Esophagus mucosa (tissue), 1 donor: ENCODE data around the gene PCGF6. TPM values are rescaled to one million over a fixed set of nuclear protein-coding genes. Genes with fewer than 3 reads are reported as not detected.
"Not testable (repeated sequence)": the region's sequence is repeated elsewhere in the genome, so short reads cannot be mapped to it uniquely, and the experiment has no call there.

ENCODE experiments used
- ATAC-seq: fragments of 200-7000 bp; cut with Tn5 transposase; one replicate; pipeline ENCODE4 v1.9.1; 2020
- total RNA-seq: library from RNA; stranded (reverse); gene quantifications from one replicate; pipeline ENCODE4 v1.2.4, GENCODE V29; 2023
- donor health status: DM: yes; HTN: yes; CAD: no.

The PCGF6 gene
- total RNA-seq, 1 donor from 2014 or later = 4.5 TPM

DNA sequence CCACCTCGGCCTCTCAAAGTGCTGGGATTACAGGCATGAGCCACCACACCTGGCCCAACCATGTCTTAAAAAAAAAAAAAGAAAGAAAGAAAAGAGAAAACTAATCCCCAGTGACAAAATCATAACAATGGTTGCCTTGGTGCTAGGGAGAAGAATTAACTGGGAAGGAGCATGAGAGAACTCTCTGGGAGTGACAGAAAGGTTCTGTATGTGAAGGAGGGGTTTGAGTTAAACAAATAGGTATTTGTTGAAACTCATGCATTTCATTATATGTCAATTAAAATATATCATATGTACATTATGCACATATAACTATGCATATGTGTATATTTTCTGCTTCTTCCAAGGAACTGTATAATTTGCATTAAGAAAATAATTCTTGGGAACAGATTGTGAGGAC is 40.7 kb downstream of the PCGF6 start:
- ATAC-seq = no peak

DNA sequence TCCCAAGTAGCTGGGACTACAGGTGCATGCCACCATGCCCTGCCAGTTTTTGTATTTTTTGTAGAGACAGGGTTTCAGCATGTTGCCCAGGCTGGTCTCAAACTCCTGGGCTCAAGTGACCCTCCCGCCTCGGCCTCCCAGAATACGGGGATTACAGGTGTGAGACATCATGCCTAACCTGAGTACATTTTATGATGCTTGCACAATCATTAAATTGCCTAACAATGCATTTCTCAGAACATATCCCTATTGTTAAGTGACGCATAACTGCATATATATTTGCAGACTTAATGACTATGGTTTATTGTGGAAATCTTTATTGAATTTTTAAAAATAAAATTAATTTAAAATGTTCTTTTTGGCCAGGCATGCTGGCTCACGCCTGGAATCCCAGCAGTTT is 43.3 kb downstream of the PCGF6 start:
- peak; percentile 77 for ATAC-seq

DNA sequence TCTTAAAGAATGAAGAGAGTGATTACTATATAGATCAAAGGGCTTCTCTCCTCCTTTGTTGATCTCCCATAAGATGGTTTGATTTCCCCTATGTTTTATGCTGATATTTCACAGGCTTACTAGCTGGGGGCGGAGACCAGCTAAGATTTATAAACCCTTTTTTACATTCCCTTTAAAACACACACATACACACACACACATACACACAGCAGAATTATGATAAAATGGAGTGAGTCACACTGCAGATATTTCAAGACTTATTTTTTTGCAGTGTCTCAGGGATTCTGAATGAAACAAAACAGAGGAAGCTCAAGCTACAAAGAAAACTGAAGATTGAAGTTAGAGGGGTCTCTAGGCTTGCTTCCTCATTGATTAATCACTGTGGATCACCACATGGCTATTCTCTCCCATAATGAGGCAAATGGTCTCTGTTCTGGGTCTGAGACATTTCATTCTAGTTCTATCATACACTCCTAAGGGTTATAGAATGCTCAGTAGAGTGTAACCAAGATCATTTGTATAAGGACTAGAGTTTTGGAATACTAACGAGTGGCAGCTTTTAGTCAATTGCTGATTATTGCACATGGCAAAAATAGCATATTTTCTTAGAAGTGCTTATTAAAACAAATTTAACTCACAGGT is 55.4 kb downstream of the PCGF6 start:
- no peak for ATAC-seq

DNA sequence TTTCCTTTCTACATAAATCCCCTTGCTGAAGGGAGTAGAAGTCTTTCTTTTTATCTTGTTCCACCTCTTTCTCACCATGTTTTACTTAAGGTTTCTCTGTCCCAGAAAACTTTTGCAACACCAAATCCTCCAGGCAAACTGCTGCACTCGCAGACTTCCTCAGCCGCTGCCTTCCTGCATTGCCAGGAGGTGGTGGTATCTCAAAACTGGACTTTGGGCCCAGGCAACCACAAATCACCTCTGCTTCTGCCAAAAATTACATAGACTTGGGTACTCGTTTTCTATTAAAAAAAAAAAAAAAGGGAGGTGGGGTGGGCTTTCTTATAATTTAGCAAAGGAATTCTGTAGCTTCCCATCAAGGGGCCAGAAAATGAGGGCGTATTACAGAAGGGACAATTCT is 59.4 kb downstream of the PCGF6 start:
- no peak for ATAC-seq

DNA sequence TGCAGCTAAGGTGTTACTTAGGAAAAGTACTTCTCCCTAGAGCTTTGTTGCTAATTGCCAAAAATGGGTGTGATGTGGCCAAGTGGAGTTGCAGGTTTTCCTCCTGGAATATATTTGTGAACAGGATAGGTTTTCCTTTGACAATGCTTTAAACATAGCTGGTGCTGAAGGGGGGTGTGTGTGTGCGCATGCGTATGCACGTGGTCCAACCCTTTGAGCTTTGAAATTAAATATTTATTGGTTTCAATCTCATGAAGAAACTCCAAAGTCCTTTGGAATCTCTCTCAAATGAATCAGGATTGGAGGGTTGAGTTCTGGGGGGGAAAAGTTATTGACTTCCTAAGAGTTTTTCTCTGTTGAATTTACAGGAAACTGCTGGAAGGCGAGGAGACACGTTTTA is 62.9 kb downstream of the PCGF6 start:
- ATAC-seq = no peak

DNA sequence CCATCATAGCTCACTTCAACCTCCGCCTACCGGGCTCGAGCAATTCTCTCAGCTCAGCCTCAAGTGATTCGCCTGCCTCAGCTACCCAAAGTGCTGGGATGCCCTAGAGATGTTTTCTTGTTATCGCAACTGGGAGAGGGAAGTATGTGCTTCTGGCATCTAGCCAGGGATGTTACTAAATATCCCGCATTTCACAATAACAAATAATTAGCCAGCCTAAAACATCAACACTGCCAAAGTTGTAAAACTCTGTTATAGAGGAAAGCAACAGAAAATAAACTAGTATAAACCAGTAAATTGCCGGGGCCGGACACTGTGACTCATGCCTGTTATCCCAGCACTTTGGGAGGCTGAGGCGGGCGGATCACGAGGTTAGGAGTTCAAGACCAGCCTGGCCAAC is 66.8 kb downstream of the PCGF6 start:
- no peak for ATAC-seq

DNA sequence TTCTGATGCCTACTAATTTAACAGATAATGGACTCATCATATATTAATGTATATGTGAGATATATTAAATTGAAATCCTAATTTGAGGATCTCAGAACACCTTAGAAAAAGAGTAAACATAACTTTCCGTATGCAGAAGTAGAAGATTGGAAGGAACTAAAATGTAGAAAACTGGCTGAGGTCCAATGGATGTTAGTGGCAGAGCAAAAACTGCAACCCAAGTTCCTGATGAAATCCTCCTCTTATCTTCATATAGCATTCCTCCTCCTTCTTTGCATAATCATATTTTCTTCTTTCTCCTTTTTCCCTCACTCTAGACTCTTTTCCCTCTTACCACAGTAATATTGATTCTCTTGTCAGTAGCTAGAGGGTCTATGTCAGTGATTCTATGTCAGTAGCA is 68.0 kb downstream of the PCGF6 start:
- no peak for ATAC-seq

DNA sequence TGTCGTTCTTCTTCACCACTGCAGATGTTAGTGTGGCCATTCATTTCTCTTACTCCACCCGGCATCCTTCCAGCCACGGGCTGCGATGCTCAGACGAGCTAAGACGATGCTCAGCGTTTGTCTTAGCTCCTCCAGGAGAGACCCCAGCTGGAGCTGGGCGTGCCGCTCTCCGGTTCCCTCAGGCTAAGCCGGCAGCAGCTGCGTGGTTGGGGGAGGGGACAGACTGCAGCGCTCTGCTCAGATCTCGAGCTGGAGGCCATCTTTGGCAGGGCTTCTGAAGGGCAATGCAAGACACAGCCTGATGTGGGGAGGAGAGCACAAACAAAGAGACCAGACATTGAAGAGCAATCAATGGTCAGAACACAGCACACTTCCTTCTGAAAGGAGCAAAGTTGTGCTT is 69.2 kb downstream of the PCGF6 start:
- no peak for ATAC-seq

DNA sequence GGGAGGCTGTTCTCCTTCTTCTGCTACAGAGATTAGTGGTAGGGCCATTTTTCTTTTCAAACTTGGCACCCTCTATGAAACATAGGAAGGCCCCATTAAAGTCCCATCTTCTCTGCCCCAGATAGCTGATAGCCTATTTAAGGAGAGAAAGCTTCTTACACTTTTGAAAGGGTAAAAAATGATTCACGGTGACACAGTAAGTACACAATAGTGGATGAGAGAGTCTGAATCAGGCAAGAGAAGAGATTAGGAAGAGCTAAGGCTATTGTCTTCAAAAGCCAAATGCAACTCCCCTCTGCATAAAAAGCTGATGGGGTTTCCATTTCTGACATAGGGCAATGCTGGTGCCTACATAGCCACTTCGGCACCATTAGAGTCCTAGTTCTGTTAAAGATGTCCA is 70.4 kb downstream of the PCGF6 start:
- ATAC-seq = no peak

DNA sequence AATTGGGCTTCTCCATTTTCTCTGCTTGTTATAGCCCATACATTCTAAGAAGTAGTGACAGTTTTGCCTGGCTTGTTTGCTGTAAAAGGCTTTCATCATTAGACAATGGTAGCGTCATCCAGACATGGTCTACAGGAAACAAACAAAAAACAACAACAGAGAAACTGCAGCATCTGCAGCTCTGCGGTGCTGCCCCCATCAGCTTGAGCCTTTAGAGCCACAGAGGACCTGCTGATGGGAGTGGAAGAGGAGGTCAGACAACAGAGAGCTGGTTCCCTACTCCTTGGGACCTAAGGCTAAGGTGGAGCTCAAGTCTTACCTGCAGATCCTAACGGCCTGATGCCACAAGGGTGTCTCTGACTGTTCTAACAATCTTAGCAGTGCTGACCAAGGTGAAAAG is 70.9 kb downstream of the PCGF6 start:
- no peak for ATAC-seq

DNA sequence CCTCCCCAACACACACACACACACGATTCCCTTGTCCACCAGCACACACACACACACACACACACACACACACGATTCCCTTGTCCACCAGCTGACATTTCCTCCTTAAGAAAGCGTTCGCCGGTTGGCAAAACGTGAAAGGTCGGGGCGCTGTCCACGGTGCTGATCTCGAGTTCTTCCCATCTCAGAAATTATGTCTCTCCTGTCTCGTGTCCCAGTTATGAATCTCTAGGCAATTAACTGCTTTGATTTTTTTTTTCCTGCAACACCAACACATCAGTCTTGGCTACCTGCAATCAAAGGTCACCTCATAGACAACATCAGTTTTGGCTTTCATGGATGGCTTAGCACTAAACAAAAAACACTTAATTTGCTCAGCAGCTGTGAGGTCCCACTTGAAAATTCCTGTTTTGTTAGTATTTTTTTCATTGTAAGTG is 72.1 kb downstream of the PCGF6 start:
- no peak for ATAC-seq

DNA sequence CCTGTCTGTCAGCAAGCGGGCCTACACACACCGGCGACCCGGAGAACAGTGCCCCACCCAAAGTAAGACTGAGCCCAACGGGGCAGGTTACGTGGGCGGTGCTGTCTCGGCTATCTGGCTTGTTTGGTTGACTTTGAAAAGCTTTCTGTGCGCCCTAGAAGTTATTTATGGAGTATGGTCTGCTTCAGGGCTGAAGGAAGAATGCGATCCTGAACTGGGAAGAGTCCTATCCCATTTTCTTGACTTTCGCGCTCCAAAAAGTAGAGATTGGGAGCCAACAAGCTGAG is 72.5 kb downstream of the PCGF6 start:
- no peak for ATAC-seq

DNA sequence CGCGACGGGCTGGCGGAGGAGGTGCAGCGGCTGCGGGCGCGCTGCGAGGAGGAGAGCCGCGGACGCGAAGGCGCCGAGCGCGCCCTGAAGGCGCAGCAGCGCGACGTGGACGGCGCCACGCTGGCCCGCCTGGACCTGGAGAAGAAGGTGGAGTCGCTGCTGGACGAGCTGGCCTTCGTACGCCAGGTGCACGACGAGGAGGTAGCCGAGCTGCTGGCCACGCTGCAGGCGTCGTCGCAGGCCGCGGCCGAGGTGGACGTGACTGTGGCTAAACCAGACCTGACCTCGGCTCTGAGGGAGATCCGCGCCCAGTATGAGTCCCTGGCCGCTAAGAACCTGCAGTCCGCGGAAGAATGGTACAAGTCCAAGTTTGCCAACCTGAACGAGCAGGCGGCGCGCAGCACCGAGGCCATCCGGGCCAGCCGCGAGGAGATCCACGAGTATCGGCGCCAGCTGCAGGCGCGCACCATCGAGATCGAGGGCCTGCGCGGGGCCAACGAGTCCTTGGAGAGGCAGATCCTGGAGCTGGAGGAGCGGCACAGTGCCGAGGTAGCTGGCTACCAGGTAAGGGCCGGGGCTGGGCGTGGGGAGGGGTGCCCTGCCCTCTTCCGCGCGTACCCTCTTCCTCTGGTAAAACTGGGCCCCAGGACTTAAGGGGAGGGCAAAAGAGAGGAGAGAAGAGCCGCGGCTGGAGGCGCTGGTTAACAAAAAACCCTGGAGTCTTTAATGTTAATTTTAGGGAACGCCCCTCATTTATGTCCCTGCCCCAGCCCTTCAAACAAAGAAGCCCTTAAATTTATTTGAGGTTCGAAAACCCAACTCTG is 73.0 kb downstream of the PCGF6 start:
- ATAC-seq = no peak

DNA sequence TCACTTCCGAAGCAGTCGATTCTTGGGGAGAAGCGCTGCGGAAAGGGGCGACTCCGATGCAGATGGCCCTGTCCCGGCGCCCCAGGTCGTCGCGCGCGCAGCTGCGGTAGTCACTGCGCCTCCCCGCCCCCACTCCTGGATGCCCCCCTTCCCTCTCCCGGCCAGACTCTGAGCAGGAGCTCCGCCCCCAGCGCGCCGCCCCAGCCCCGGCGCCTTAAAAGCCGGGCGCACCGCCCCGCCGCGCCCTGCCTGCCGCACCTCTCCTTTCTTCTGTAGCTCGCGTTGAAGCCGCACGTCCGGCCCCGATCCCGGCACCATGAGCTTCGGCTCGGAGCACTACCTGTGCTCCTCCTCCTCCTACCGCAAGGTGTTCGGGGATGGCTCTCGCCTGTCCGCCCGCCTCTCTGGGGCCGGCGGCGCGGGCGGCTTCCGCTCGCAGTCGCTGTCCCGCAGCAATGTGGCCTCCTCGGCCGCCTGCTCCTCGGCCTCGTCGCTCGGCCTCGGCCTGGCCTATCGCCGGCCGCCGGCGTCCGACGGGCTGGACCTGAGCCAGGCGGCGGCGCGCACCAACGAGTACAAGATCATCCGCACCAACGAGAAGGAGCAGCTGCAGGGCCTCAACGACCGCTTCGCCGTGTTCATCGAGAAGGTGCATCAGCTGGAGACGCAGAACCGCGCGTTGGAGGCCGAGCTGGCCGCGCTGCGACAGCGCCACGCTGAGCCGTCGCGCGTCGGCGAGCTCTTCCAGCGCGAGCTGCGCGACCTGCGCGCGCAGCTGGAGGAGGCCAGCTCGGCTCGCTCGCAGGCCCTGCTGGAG is 73.8 kb downstream of the PCGF6 start, which contains the start of gene INA:
TSS of gene INA (plus strand) at position 243 of the 817 bp plus-strand sequence. CDS start at position 317, 74 bp downstream.
- ATAC-seq = peak; percentile 66

DNA sequence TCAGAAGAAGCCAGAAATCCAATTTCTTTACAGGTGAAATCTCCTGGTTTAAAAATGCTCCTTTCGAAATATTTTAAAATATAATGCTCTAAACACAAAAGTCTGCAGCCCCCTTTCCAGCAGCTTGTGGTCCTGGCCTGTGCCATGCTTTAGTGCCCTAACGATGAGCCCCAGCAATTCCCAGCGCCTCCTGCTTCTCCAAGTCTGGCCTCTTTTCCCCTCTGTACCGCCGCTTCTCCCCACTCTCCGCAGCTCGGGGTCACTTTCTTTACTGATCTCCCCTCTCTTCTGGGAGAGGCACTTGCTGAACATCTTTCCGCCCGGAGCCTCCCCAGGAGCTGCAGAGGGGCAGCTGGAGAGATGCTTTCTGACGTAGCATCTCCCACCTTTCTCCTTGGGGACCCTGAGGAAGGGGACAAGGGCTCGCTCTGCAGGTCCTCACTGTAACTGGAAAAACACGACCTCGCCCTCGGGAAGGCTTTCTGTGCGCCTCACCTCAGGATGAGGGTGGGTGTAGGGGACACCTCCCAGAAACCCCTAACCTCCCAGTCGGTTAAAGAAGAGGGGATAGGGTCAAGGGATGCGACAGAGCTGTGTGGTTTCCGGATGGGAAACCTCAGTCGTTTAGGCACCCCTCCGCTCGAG is 74.6 kb downstream of the PCGF6 start:
- ATAC-seq = no peak

DNA sequence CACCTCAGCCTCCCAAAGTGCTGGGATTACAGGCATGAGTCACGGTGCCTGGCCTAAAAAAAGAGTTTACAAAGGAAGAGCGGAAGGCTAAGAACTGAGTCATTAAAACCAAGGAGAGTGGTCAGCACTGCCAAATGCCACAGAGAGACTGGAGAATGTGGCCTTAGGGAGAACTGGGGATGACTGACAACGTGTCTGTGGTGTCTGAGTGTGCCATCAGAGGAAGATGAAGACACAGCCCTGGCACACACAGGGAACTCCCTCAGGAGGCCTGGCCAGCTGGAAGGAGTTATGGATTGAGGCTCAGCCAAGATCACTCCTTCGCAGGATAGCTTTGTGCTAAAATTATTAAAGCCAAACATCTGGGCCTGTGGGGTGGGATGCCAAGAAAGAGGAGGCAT is 77.9 kb downstream of the PCGF6 start:
- peak; percentile 63 for ATAC-seq

DNA sequence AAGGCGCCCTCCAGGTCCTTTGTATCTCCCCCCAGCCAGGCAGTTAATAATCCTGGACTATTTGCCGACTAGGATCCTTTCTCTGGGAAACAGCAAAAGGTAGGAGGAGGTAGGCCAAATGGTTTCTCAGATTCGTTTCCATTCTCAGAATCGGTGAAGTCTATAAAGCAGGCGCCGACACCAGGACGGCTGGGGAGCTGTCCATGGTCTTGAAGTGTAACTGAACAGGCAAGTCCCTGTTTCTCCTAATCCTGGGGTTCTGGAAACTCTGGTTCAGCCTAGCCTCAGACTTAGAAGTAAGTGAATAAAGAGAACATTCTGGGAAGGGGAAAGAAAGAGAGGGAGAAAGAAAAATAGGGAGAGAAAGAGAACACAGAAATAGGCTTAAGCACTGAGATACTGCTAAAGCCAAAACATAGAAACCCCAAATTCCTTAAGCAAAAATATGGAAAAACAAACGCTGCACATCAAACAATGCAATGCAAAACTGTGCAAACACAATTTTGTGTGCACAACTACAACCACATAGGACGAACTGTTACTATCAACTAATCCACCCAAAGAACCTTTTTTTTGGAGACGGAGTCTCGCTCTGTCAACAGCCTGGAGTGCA is 85.1 kb downstream of the PCGF6 start:
- ATAC-seq = peak; percentile 61

DNA sequence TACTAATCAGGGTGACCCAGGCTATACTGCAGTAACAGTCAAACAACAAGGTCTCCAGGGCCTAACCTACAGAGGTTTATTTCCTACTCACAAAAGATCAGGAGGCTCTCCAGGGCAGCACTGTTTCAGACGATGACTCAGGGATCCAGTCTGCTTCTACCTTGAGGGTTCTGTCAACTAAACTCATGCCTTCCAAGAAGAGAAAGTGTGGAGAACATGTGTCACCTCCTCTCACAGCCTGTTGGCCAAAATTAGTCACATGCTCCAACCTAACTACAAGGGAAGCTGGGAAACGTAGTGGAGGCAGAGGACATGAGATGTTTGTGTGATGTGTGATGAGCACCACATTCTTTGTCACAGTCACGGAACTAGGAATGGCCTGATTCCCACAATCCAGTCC is 88.7 kb downstream of the PCGF6 start:
- ATAC-seq = peak; percentile 43

DNA sequence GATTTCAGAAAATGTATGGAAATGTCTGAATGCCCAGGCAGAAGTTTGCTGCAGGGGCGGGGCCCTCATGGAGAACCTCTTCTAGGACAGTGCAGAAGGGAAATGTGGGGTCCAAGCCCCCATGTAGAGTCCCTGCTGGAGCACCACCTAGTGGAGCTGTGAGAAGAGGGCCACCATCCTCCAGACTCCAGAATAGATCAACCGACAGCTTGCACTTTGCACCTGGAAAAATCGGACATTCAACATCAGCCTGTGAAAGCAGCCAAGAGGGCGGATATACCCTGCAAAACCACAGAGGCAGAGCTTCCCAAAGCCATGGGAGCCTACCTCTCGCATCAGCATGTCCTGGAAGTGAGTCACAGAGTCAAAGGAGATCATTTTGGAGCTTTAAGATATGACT is 91.0 kb downstream of the PCGF6 start:
- no peak for ATAC-seq

DNA sequence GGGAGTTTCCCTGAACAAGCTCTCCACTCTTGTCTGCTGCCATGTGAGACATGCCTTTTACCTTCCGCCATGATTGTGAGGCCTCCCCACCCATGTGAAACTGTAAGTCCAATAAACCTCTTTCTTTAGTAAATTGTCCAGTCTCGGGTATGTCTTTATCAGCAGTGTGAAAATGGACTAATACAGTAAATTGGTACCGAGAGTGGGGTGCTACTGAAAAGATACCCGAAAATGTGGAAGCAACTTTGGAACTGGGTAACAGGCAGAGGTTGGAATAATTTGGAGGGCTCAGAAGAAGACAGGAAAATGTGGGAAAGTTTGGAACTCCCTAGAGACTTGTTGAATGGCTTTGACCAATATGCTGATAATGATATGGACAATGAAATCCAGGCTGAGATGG is 92.0 kb downstream of the PCGF6 start:
- ATAC-seq = not testable (repeated sequence)

DNA sequence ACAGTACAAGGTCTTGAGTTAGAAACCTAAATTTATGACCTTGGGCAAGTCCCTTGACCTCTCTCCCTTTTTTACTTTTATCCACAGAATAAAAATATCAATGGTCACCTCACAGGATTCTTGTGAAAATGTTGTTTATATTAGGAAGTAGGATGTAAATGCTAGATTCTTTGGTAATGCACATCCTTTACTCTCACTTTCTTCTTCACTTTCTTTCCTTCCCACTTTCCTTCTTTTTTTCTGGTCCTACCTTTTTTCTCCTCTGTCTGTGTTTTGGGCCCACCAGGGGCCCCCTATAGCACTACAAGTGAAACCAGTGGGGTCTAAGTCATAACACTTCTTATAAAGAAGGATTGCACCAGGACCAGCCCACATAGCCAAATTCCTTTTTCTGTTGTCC is 93.1 kb downstream of the PCGF6 start:
- ATAC-seq = no peak

DNA sequence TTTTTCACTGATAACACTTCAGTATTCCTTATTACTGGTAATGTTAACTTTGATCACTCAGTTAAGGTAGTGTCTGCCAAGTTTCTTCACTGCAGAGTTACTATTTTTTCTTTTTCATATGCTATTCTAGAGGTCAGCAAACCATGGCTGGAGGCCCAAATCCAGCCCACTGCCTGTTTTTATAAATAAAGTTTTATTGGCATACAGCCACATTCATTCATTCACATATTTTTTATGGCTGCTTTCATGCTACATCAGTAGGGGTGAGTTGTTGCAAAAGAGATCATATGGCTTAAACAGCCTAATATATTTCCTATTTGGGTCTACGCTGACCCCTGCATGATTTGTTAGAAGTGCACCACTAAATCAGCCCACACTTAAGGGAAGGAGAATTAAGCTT is 94.3 kb downstream of the PCGF6 start:
- no peak for ATAC-seq
